ENCODE results near the gene ZNF423.
"Not testable (repeated sequence)": the region's sequence is repeated elsewhere in the genome, so short reads cannot be mapped to it uniquely, and the experiment has no call there.

The ZNF423 gene

GRCh38 chr16:49681217-49681883 is 174.6 kb downstream of the ZNF423 start:
- Histone ChIP-seq H3K9me3 (replicated peaks; ENCODE audit: insufficient read depth, low read length) (no peaks in the 10 kb centered on the region), H3K36me3 (replicated peaks; ENCODE audit: insufficient read depth, low read length) (no peaks in the 10 kb centered on the region), H3K4me1 (ENCODE audit: low read length) (no peaks in the 10 kb centered on the region), H2AFZ (ENCODE audit: low read length) (no peak overlapping the region), H3K79me2 (ENCODE audit: low read length) (no peaks in the 10 kb centered on the region), H3K27ac (ENCODE audit: low read length) (no peak overlapping the region), H3F3A (ENCODE audit: insufficient read depth, low read length) (no peaks in the 10 kb centered on the region), H3K4me3 (ENCODE audit: low read length) (no peak overlapping the region), H3K9ac (ENCODE audit: low read length) (no peak overlapping the region), H4K20me1 (ENCODE audit: insufficient read depth, low read length) (no peaks in the 10 kb centered on the region), H3K9me2 (replicated peaks; ENCODE audit: insufficient read depth, low read length) (no peaks in the 10 kb centered on the region), H3K27me3 (replicated peaks; ENCODE audit: insufficient read depth, low read length) (peaks cover 49% of the 10 kb centered on the region), H3K4me2 (ENCODE audit: low read depth, low read length) (no peak overlapping the region)
- TF ChIP-seq, protein P1, sequence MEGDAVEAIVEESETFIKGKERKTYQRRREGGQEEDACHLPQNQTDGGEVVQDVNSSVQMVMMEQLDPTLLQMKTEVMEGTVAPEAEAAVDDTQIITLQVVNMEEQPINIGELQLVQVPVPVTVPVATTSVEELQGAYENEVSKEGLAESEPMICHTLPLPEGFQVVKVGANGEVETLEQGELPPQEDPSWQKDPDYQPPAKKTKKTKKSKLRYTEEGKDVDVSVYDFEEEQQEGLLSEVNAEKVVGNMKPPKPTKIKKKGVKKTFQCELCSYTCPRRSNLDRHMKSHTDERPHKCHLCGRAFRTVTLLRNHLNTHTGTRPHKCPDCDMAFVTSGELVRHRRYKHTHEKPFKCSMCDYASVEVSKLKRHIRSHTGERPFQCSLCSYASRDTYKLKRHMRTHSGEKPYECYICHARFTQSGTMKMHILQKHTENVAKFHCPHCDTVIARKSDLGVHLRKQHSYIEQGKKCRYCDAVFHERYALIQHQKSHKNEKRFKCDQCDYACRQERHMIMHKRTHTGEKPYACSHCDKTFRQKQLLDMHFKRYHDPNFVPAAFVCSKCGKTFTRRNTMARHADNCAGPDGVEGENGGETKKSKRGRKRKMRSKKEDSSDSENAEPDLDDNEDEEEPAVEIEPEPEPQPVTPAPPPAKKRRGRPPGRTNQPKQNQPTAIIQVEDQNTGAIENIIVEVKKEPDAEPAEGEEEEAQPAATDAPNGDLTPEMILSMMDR (IDR thresholded peaks at IDR 0.05; ENCODE audit: low read length), result no peak
- TF ChIP-seq EZH2 (optimal IDR thresholded peaks at IDR 0.05; ENCODE audit: low read depth, low read length) (no peak), EZH2phosphoT487 (IDR thresholded peaks at IDR 0.05; ENCODE audit: low read length) (no peak)
- DNase-seq, result no peak

- Histone ChIP-seq H3K79me2 (ENCODE audit: low read length) (no peaks in the 10 kb centered on the region), H3K27ac (ENCODE audit: low read length) (no peak overlapping the region), H3K36me3 (replicated peaks; ENCODE audit: insufficient read depth, low read length) (no peaks in the 10 kb centered on the region), H3K27me3 (replicated peaks; ENCODE audit: insufficient read depth, low read length) (peaks cover 32% of the 10 kb centered on the region), H3K4me3 (ENCODE audit: low read length) (no peak overlapping the region), H3K4me2 (ENCODE audit: low read depth, low read length) (no peak overlapping the region), H3F3A (ENCODE audit: insufficient read depth, low read length) (no peaks in the 10 kb centered on the region), H4K20me1 (ENCODE audit: insufficient read depth, low read length) (no peaks in the 10 kb centered on the region), H3K9me3 (replicated peaks; ENCODE audit: insufficient read depth, low read length) (no peaks in the 10 kb centered on the region), H3K9ac (ENCODE audit: low read length) (no peak overlapping the region), H3K4me1 (ENCODE audit: low read length) (no peaks in the 10 kb centered on the region), H3K9me2 (replicated peaks; ENCODE audit: insufficient read depth, low read length) (no peaks in the 10 kb centered on the region), H2AFZ (ENCODE audit: low read length) (no peak overlapping the region)
- TF ChIP-seq, protein P1 (IDR thresholded peaks at IDR 0.05; ENCODE audit: low read length), result no peak
- no peak for TF ChIP-seq EZH2 (optimal IDR thresholded peaks at IDR 0.05; ENCODE audit: low read depth, low read length)
- no peak for TF ChIP-seq EZH2phosphoT487 (IDR thresholded peaks at IDR 0.05; ENCODE audit: low read length)
- DNase-seq, result no peak
These were observed 176.8 kb downstream of the ZNF423 start for GRCh38 chr16:49679095-49679494.

DNA sequence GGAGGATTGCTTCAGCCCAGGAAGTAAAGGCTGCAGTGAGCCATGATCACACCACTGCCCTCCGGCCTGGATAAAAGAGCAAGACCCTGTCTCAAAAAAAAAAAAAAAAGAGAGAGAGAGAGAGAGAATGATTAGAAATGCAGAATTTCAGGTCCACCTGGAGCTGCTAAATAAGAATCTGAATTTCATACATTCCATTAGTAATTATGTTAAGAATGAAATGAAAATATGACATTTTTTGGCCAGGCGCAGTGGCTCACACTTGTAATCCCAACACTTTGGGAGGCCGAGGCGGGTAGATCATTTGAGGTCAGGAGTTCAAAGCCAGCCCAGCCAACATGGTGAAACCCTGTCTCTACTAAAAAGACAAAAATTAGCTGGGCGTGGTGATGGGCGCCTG is 178.3 kb downstream of the ZNF423 start:
- H3K9me2 ChIP-seq (replicated peaks; ENCODE audit: insufficient read depth, low read length); DNase-seq; H3K36me3 ChIP-seq (replicated peaks; ENCODE audit: insufficient read depth, low read length); H3K9me3 ChIP-seq (replicated peaks; ENCODE audit: insufficient read depth, low read length); H2AFZ ChIP-seq (ENCODE audit: low read length); H4K20me1 ChIP-seq (ENCODE audit: insufficient read depth, low read length); H3K27ac ChIP-seq (ENCODE audit: low read length); H3K79me2 ChIP-seq (ENCODE audit: low read length); H3K4me1 ChIP-seq (ENCODE audit: low read length); H3F3A ChIP-seq (ENCODE audit: insufficient read depth, low read length); H3K4me3 ChIP-seq (ENCODE audit: low read length); H3K4me2 ChIP-seq (ENCODE audit: low read depth, low read length); H3K9ac ChIP-seq (ENCODE audit: low read length): not testable (repeated sequence)
- peaks cover 19% of the 10 kb centered on the region for H3K27me3 ChIP-seq (replicated peaks; ENCODE audit: insufficient read depth, low read length)

DNA sequence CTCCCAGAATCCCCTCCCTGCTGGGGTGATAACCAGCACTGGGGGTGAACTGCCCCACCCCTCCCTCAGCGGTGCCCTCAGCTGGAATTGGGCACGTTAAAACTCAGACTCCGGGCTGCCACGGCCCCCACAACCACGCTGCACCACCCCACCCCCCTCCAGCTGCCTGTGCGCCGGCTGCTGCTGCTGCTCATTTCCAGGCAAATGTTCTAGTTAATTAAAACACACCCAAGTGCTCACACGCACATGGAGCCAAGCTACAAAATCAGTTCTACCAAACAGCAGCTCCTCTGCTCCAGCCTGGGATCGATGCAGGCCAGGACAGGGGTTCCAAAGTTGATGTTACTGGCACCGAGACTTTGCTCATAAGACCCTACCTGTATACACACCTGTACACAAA is 180.5 kb downstream of the ZNF423 start:
- TF ChIP-seq EZH2phosphoT487 (IDR thresholded peaks at IDR 0.05; ENCODE audit: low read length), result no peak
- no peak for TF ChIP-seq EZH2 (optimal IDR thresholded peaks at IDR 0.05; ENCODE audit: low read depth, low read length)
- TF ChIP-seq, protein P1 (IDR thresholded peaks at IDR 0.05; ENCODE audit: low read length), result no peak
- H3K36me3 ChIP-seq (replicated peaks; ENCODE audit: insufficient read depth, low read length), result no peaks in the 10 kb centered on the region
- H3K4me2 ChIP-seq (ENCODE audit: low read depth, low read length), result no peak overlapping the region
- H3K4me3 ChIP-seq (ENCODE audit: low read length), result no peak overlapping the region
- no peaks in the 10 kb centered on the region for H3K9me2 ChIP-seq (replicated peaks; ENCODE audit: insufficient read depth, low read length)
- no peak for DNase-seq
- no peak overlapping the region for H3K9ac ChIP-seq (ENCODE audit: low read length)
- no peaks in the 10 kb centered on the region for H3F3A ChIP-seq (ENCODE audit: insufficient read depth, low read length)
- no peak overlapping the region for H2AFZ ChIP-seq (ENCODE audit: low read length)
- no peaks in the 10 kb centered on the region for H4K20me1 ChIP-seq (ENCODE audit: insufficient read depth, low read length)
- peaks cover 6% of the 10 kb centered on the region; the same call in 1 of the 2 replicates for H3K27me3 ChIP-seq (replicated peaks; ENCODE audit: insufficient read depth, low read length)
- no peaks in the 10 kb centered on the region for H3K79me2 ChIP-seq (ENCODE audit: low read length)
- no peaks in the 10 kb centered on the region for H3K4me1 ChIP-seq (ENCODE audit: low read length)
- H3K27ac ChIP-seq (ENCODE audit: low read length), result no peak overlapping the region
- no peaks in the 10 kb centered on the region for H3K9me3 ChIP-seq (replicated peaks; ENCODE audit: insufficient read depth, low read length)

All from MM.1S (cell line).